A549 (cell line): Measurements from ENCODE around the gene ACTR8. TPM values are rescaled to one million over a fixed set of nuclear protein-coding genes. Genes with fewer than 3 reads are reported as not detected.

Experiments
- ATAC-seq, 2 experiments: fragments of 200-7000 bp in 1 of 2; fragments of >200 bp in 1 of 2; cut with Nextera tagmentation in 1 of 2; cut with Tn5 transposase in 1 of 2; 3 replicates each; pipeline versions ENCODE4 v1.8.0 to v1.9.1; 2018 to 2020; ENCODE audit warnings: mild to moderate bottlenecking in 1 of 2, moderate library complexity in 1 of 2
- CTCF ChIA-PET: fragments of 300-600 bp; sonication (Branson Sonifier 250); formaldehyde crosslinking; extraction: SDS; loops from one replicate; lab custom pipeline; 2021; ENCODE audit warnings: antibody characterized with exemption, inconsistent platforms; lab: Yijun Ruan, JAX
- POLR2A ChIA-PET: fragments of 350-600 bp; formaldehyde crosslinking; extraction: SDS; loops from one replicate; lab custom pipeline; 2021; ENCODE audit warnings: antibody characterized with exemption, inconsistent platforms; lab: Yijun Ruan, JAX
- DNase-seq, 2 experiments: peaks; one replicate each; pipeline versions ENCODE4 v3.0.0 to v3.0.0-alpha.2; 2011 to 2016; ENCODE audit warnings: low read depth in 1 of 2, low spot score in 1 of 2
- FAIRE-seq: peaks from 2 replicates; lab custom pipeline; 2011; peaks lifted over from hg19 to GRCh38; lab: Jason Lieb, UNC
- H3K27ac ChIP-seq, 2 experiments: fragments of >200 bp; sonication (Bioruptor Twin); formaldehyde crosslinking; 3 replicates each; pipeline ENCODE4 v1.5.1; 2016 to 2017
- H3K4me1 ChIP-seq: fragments of >200 bp; sonication (Bioruptor Twin); formaldehyde crosslinking; 3 replicates; pipeline ENCODE4 v1.6.1; 2016
- H3K4me2 ChIP-seq: fragments of >200 bp; sonication (Bioruptor Twin); formaldehyde crosslinking; 3 replicates; pipeline ENCODE4 v1.6.1; 2016
- H3K4me3 ChIP-seq: fragments of >200 bp; sonication (Bioruptor Twin); formaldehyde crosslinking; 3 replicates; pipeline ENCODE4 v1.5.1; 2016
- H3K9me3 ChIP-seq: fragments of >200 bp; sonication (Bioruptor Twin); formaldehyde crosslinking; 3 replicates; pipeline ENCODE4 v1.6.1; 2016
- BCL3 ChIP-seq: fragments of >200 bp; sonication (Bioruptor Twin); formaldehyde crosslinking; IDR thresholded peaks from 3 replicates; pipeline ENCODE4 v1.6.1; 2016
- BHLHE40 ChIP-seq: IDR thresholded peaks from 2 replicates; pipeline ENCODE4 v1.6.1; 2012; ENCODE audit warnings: low read depth, low read length, inconsistent platforms
- CBX8 ChIP-seq: fragments of 200-600 bp; sonication (generic); IDR thresholded peaks from 2 replicates; pipeline ENCODE4 v1.6.1; 2016
- CHD2 ChIP-seq: fragments of 150-350 bp; IDR thresholded peaks from 2 replicates; pipeline ENCODE4 v1.6.1; 2014; ENCODE audit warnings: low read length; ENCODE audit not compliant: partially characterized antibody
- CTCF ChIP-seq: fragments of >200 bp; sonication (Bioruptor Twin); formaldehyde crosslinking; IDR thresholded peaks from 3 replicates; pipeline ENCODE4 v1.5.1; 2016
- EHF ChIP-seq: fragments of 250-450 bp; sonication (Bioruptor Pico); IDR thresholded peaks from 2 replicates; pipeline ENCODE4 v1.5.0; 2020; ENCODE audit warnings: mild to moderate bottlenecking
- ESRRA ChIP-seq: fragments of 150-350 bp; IDR thresholded peaks from 2 replicates; pipeline ENCODE4 v1.6.1; 2014; ENCODE audit warnings: mild to moderate bottlenecking, low read length, borderline replicate concordance
- FOXS1 ChIP-seq: fragments of 250-450 bp; sonication (Bioruptor Pico); IDR thresholded peaks from 2 replicates; pipeline ENCODE4 v1.5.0; 2020; ENCODE audit warnings: mild to moderate bottlenecking, moderate library complexity
- HES2 ChIP-seq: fragments of >200 bp; sonication (Bioruptor Twin); formaldehyde crosslinking; IDR thresholded peaks from 2 replicates; pipeline ENCODE4 v1.6.1; 2016
- HEYL ChIP-seq: fragments of 250-450 bp; sonication (Bioruptor Pico); IDR thresholded peaks from 2 replicates; pipeline ENCODE4 v1.8.0; 2021; ENCODE audit warnings: mild to moderate bottlenecking, moderate library complexity
- HMGXB4 ChIP-seq: fragments of 250-450 bp; sonication (Bioruptor Pico); IDR thresholded peaks from 2 replicates; pipeline ENCODE4 v1.5.0; 2021; ENCODE audit warnings: mild to moderate bottlenecking, moderate library complexity, borderline replicate concordance
- HOXB5 ChIP-seq: fragments of 250-450 bp; sonication (Bioruptor Pico); IDR thresholded peaks from 2 replicates; pipeline ENCODE4 v1.5.0; 2020; ENCODE audit warnings: mild to moderate bottlenecking, moderate library complexity
- JUNB ChIP-seq: fragments of >200 bp; sonication (Bioruptor Twin); formaldehyde crosslinking; IDR thresholded peaks from 2 replicates; pipeline ENCODE4 v1.6.1; 2016
- KDM1A ChIP-seq: fragments of 200-600 bp; sonication (generic); IDR thresholded peaks from 2 replicates; pipeline ENCODE4 v1.6.1; 2016; ENCODE audit warnings: low read depth, mild to moderate bottlenecking
- MAFK ChIP-seq: fragments of 450-650 bp; IDR thresholded peaks from 2 replicates; pipeline ENCODE4 v1.6.1; 2014; ENCODE audit not compliant: partially characterized antibody
- MAX ChIP-seq: IDR thresholded peaks from 2 replicates; pipeline ENCODE4 v1.6.1; 2012
- MYC ChIP-seq: IDR thresholded peaks from 2 replicates; pipeline ENCODE4 v1.6.1; 2012; ENCODE audit warnings: mild to moderate bottlenecking, inconsistent platforms, low read length, improper control_type of control experiment, borderline replicate concordance
- NFE2L2 ChIP-seq: fragments of 150-350 bp; conservative IDR thresholded peaks from 2 replicates; pipeline ENCODE4 v1.6.1; 2014; ENCODE audit warnings: low read length
- NPAS2 ChIP-seq: fragments of 250-450 bp; sonication (Bioruptor Pico); IDR thresholded peaks from 2 replicates; pipeline ENCODE4 v1.8.0; 2022; ENCODE audit warnings: mild to moderate bottlenecking, moderate library complexity, borderline replicate concordance
- NR3C1 ChIP-seq: fragments of >200 bp; sonication (Bioruptor Twin); formaldehyde crosslinking; IDR thresholded peaks from 3 replicates; pipeline ENCODE4 v1.6.1; 2017
- POLR2A ChIP-seq: IDR thresholded peaks from 2 replicates; pipeline ENCODE4 v1.6.1; 2012; ENCODE audit warnings: mild to moderate bottlenecking, low read length
- RAD21 ChIP-seq, 2 experiments: fragments of >200 bp in 1 of 2; sonication (Bioruptor Twin) in 1 of 2; formaldehyde crosslinking in 1 of 2; IDR thresholded peaks in 1 of 2; conservative IDR thresholded peaks in 1 of 2; 2 replicates in 1 of 2; 3 replicates in 1 of 2; pipeline ENCODE4 v1.6.1; 2012 to 2018; ENCODE audit warnings: inconsistent platforms in 1 of 2
- TFCP2L1 ChIP-seq: fragments of 250-450 bp; sonication (Bioruptor Pico); IDR thresholded peaks from 2 replicates; pipeline ENCODE4 v1.5.0; 2021; ENCODE audit warnings: mild to moderate bottlenecking
- TP53 ChIP-seq: fragments of 250-450 bp; sonication (Bioruptor Pico); IDR thresholded peaks from 2 replicates; pipeline ENCODE4 v1.5.0; 2021; ENCODE audit warnings: mild to moderate bottlenecking, moderate library complexity
- USF2 ChIP-seq: fragments of 450-650 bp; IDR thresholded peaks from 2 replicates; pipeline ENCODE4 v1.6.1; 2014; ENCODE audit warnings: antibody characterized with exemption
- ZSCAN20 ChIP-seq: fragments of 250-450 bp; sonication (Bioruptor Pico); IDR thresholded peaks from 2 replicates; pipeline ENCODE4 v1.8.0; 2022; ENCODE audit warnings: mild to moderate bottlenecking, moderate library complexity
- WGBS: methylation state at CpG from one replicate; pipeline ENCODE4 v1.1.6; 2017; ENCODE audit errors: missing lambda C conversion rate; 5-methylcytosine and 5-hydroxymethylcytosine counted together
- polyA plus RNA-seq, 4 experiments: library from polyadenylated mRNA; depleted of rRNA in 3 of 4; stranded (reverse); fragments of >200 nt; fragmentation: RNase III in 1 of 4; extraction: RNeasy Plus Mini Kit Qiagen cat#74134 plus additional on column Dnase treatment in 1 of 4; gene quantifications; 2 replicates in 3 of 4; 3 replicates in 1 of 4; pipeline ENCODE4 v1.2.3, GENCODE V29; 2011 to 2017

ACTR8 gene
- polyA plus RNA-seq, 2 of the 4 experiments (the other 2 are of a cell fraction): 12.8 to 19.4 TPM

- Histone ChIP-seq H3K27ac (no peak overlapping the region), H3K4me2 (no peak overlapping the region), H3K4me1 (no peaks in the 10 kb centered on the region), H3K9me3 (no peaks in the 10 kb centered on the region), H3K4me3 (no peak overlapping the region)
- ATAC-seq (peak in 1 of 2 experiments; percentile 30; a peak in 1 of 6 replicates), FAIRE-seq (no peak), DNase-seq (no peak)
- TF ChIP-seq BHLHE40: no peak
- no peak for TF ChIP-seq HEYL
- no peak for TF ChIP-seq CBX8
- TF ChIP-seq HES2: no peak
- no peak for TF ChIP-seq NR3C1
- no peak for TF ChIP-seq HMGXB4 (CRISPR knock-in tag)
- TF ChIP-seq RAD21 (conservative IDR thresholded peaks at IDR 0.05 in 1 of 2, IDR thresholded peaks at IDR 0.05 in 1 of 2): no peak
- TF ChIP-seq CHD2: no peak
- TF ChIP-seq EHF (CRISPR knock-in tag): no peak
- TF ChIP-seq NFE2L2: no peak
- no peak for TF ChIP-seq CTCF
- no peak for TF ChIP-seq POLR2A
- TF ChIP-seq HOXB5 (CRISPR knock-in tag): no peak
- 91% methylated on average over 7 of the region's 7 CpGs for WGBS
- POLR2A ChIA-PET: no interaction called here
- CTCF ChIA-PET: interaction anchor here (1.3 to 1.8 kb wide), 2 partner anchors 9 to 13 kb away, joined by 3 to 4 read pairs; no protein-coding TSS in a partner anchor
These were observed 23.7 kb downstream of the ACTR8 start for GRCh38 chr3:53858096-53858741.

GRCh38 chr3:53856964-53857363, 25.0 kb downstream of the ACTR8 start:
- Histone ChIP-seq H3K4me3 (no peak overlapping the region), H3K4me2 (no peak overlapping the region), H3K9me3 (no peaks in the 10 kb centered on the region), H3K27ac (no peak overlapping the region)
- DNase-seq: no peak
- ChIA-PET CTCF (interaction anchor here (1.3 to 1.8 kb wide), 2 partner anchors 11 kb away, joined by 3 to 4 read pairs; no protein-coding TSS in a partner anchor), POLR2A (no interaction called here)
- WGBS: 68% methylated on average over 7 of the region's 7 CpGs
- no peak for TF ChIP-seq ESRRA
- TF ChIP-seq, all 56 proteins: peak for 0
- ATAC-seq (no peak), FAIRE-seq (no peak)
- no peaks in the 10 kb centered on the region for H3K4me1 ChIP-seq

- H3K27ac ChIP-seq: no peak overlapping the region
- ATAC-seq (no peak), DNase-seq (no peak), FAIRE-seq (no peak)
- no peaks in the 10 kb centered on the region for H3K4me1 ChIP-seq
- no peaks in the 10 kb centered on the region for H3K9me3 ChIP-seq
- ChIA-PET CTCF (no interaction called here), POLR2A (no interaction called here)
- H3K4me2 ChIP-seq: no peak overlapping the region
- WGBS: 75% methylated on average over 5 of the region's 5 CpGs
- H3K4me3 ChIP-seq: no peak overlapping the region
- TF ChIP-seq USF2: no peak
- no peak for TF ChIP-seq CHD2
- no peak for TF ChIP-seq FOXS1 (CRISPR knock-in tag)
- no peak for TF ChIP-seq ESRRA
- TF ChIP-seq MAFK: no peak
- no peak for TF ChIP-seq NPAS2
- no peak for TF ChIP-seq MAX
- TF ChIP-seq BCL3: no peak
- no peak for TF ChIP-seq TP53 (CRISPR knock-in tag)
- no peak for TF ChIP-seq ZSCAN20 (CRISPR knock-in tag)
- no peak for TF ChIP-seq KDM1A
- TF ChIP-seq TFCP2L1 (CRISPR knock-in tag): no peak
- no peak for TF ChIP-seq JUNB
- TF ChIP-seq MYC: no peak
- no peak for TF ChIP-seq HMGXB4 (CRISPR knock-in tag)
These were observed 31.1 kb downstream of the ACTR8 start for GRCh38 chr3:53850895-53851294.
